ENCODE results near the gene CENPU. TPM values are rescaled to one million over a fixed set of nuclear protein-coding genes. Genes with fewer than 3 reads are reported as not detected.

Gene CENPU
- total and polyA plus RNA-seq, 5 experiments from 2014 or later = 1.7 to 2.8 (median 1.9) TPM; not detected in 1

GRCh38 chr4:184728858-184729257 is 5.0 kb downstream of the CENPU start:
- Mint-ChIP-seq H3K27me3 (no peaks in the 10 kb centered on the region), H3K9me3 (no peaks in the 10 kb centered on the region), H3K4me1 (peaks cover 4 to 23% (median 9%) of the 10 kb centered on the region in 4 donors), H3K4me3 (no peak overlapping the region), H3K27ac (no peak overlapping the region), H3K36me3 (no peaks in the 10 kb centered on the region)
- no peak for ATAC-seq
- POLR2A ChIA-PET = no interaction called here
- DNase-seq = no peak

GRCh38 chr4:184727430-184727829 is 6.5 kb downstream of the CENPU start:
- Mint-ChIP-seq H3K9me3 (no peaks in the 10 kb centered on the region), H3K27me3 (no peaks in the 10 kb centered on the region), H3K36me3 (peaks cover 0 to 5% (median 0%) of the 10 kb centered on the region in 3 donors), H3K4me3 (no peak overlapping the region), H3K4me1 (peaks cover 0 to 14% (median 0%) of the 10 kb centered on the region in 4 donors), H3K27ac (no peak overlapping the region)
- POLR2A ChIA-PET = no interaction called here
- ATAC-seq = no peak
- DNase-seq = no peak

GRCh38 chr4:184722798-184723197 is 11.1 kb downstream of the CENPU start:
- peaks cover 0 to 10% (median 1%) of the 10 kb centered on the region in 4 donors for H3K4me1 Mint-ChIP-seq
- DNase-seq = no peak
- H3K36me3 Mint-ChIP-seq = peaks cover 11 to 30% (median 26%) of the 10 kb centered on the region in 3 donors
- no peak for ATAC-seq
- peaks cover 2 to 25% (median 21%) of the 10 kb centered on the region in 9 donors for H3K9me3 Mint-ChIP-seq
- no peak overlapping the region for H3K27ac Mint-ChIP-seq
- no peaks in the 10 kb centered on the region for H3K27me3 Mint-ChIP-seq
- H3K4me3 Mint-ChIP-seq = no peak overlapping the region
- POLR2A ChIA-PET = no interaction called here

- POLR2A ChIA-PET = no interaction called here
- Mint-ChIP-seq H3K9me3 (peaks cover 2 to 25% (median 21%) of the 10 kb centered on the region in 9 donors), H3K36me3 (peaks cover 14 to 30% (median 26%) of the 10 kb centered on the region in 3 donors), H3K4me3 (no peak overlapping the region), H3K27ac (no peak overlapping the region), H3K4me1 (peaks cover 0 to 9% (median 1%) of the 10 kb centered on the region in 4 donors), H3K27me3 (no peaks in the 10 kb centered on the region)
- DNase-seq = no peak
- ATAC-seq = no peak
Observed at GRCh38 chr4:184721254-184721653, 12.6 kb downstream of the CENPU start.

GRCh38 chr4:184719407-184719806 is 14.5 kb downstream of the CENPU start:
- ATAC-seq (no peak), DNase-seq (no peak)
- Mint-ChIP-seq H3K9me3 (peaks cover 2 to 25% (median 21%) of the 10 kb centered on the region in 9 donors), H3K27ac (peak overlapping the region in 1 of 10 donors; percentile 57), H3K4me1 (peaks cover 0 to 6% (median 1%) of the 10 kb centered on the region in 4 donors), H3K4me3 (no peak overlapping the region), H3K36me3 (peaks cover 21 to 30% (median 26%) of the 10 kb centered on the region in 3 donors), H3K27me3 (no peaks in the 10 kb centered on the region)
- POLR2A ChIA-PET = no interaction called here

- no peak overlapping the region for H3K27ac Mint-ChIP-seq
- POLR2A ChIA-PET = no interaction called here
- no peak for ATAC-seq
- H3K27me3 Mint-ChIP-seq = no peaks in the 10 kb centered on the region
- DNase-seq = no peak
- H3K9me3 Mint-ChIP-seq = peaks cover 0 to 12% (median 8%) of the 10 kb centered on the region in 9 donors
- peaks cover 0 to 6% (median 1%) of the 10 kb centered on the region in 4 donors for H3K4me1 Mint-ChIP-seq
- H3K4me3 Mint-ChIP-seq = no peak overlapping the region
- peaks cover 10 to 15% (median 13%) of the 10 kb centered on the region in 3 donors for H3K36me3 Mint-ChIP-seq
Observed at GRCh38 chr4:184715526-184715925, 18.4 kb downstream of the CENPU start.

GRCh38 chr4:184713887-184714286 is 20.0 kb downstream of the CENPU start:
- Mint-ChIP-seq H3K4me3 (no peak overlapping the region), H3K36me3 (peaks cover 0 to 14% (median 4%) of the 10 kb centered on the region in 3 donors), H3K27me3 (no peaks in the 10 kb centered on the region), H3K4me1 (peaks cover 0 to 6% (median 1%) of the 10 kb centered on the region in 4 donors), H3K27ac (no peak overlapping the region), H3K9me3 (peaks cover 0 to 3% (median 0%) of the 10 kb centered on the region in 9 donors)
- DNase-seq (no peak), ATAC-seq (no peak)
- POLR2A ChIA-PET = no interaction called here

GRCh38 chr4:184712322-184712721 is 21.6 kb downstream of the CENPU start:
- peaks cover 0 to 10% (median 2%) of the 10 kb centered on the region in 3 donors for H3K36me3 Mint-ChIP-seq
- no peaks in the 10 kb centered on the region for H3K9me3 Mint-ChIP-seq
- no peak overlapping the region for H3K4me3 Mint-ChIP-seq
- H3K27ac Mint-ChIP-seq = no peak overlapping the region
- peaks cover 0 to 4% (median 0%) of the 10 kb centered on the region in 4 donors for H3K4me1 Mint-ChIP-seq
- DNase-seq (no peak), ATAC-seq (no peak)
- POLR2A ChIA-PET = no interaction called here
- no peaks in the 10 kb centered on the region for H3K27me3 Mint-ChIP-seq

- Mint-ChIP-seq H3K27ac (no peak overlapping the region), H3K9me3 (no peaks in the 10 kb centered on the region), H3K4me3 (no peak overlapping the region), H3K27me3 (peaks cover 0 to 2% (median 0%) of the 10 kb centered on the region in 5 donors), H3K36me3 (peaks cover 0 to 7% (median 3%) of the 10 kb centered on the region in 3 donors), H3K4me1 (peaks cover 0 to 2% (median 0%) of the 10 kb centered on the region in 4 donors)
- DNase-seq (no peak), ATAC-seq (no peak)
- POLR2A ChIA-PET = no interaction called here
Observed at GRCh38 chr4:184706453-184706852, 27.4 kb downstream of the CENPU start.

- ATAC-seq (no peak), DNase-seq (no peak)
- H3K36me3 Mint-ChIP-seq = peaks cover 0 to 7% (median 3%) of the 10 kb centered on the region in 3 donors
- POLR2A ChIA-PET = no interaction called here
- peaks cover 0 to 2% (median 0%) of the 10 kb centered on the region in 4 donors for H3K4me1 Mint-ChIP-seq
- no peak overlapping the region for H3K27ac Mint-ChIP-seq
- no peaks in the 10 kb centered on the region for H3K9me3 Mint-ChIP-seq
- H3K4me3 Mint-ChIP-seq = peak overlapping the region in 1 of 10 donors; percentile 9
- peaks cover 0 to 2% (median 0%) of the 10 kb centered on the region in 5 donors for H3K27me3 Mint-ChIP-seq
Observed at GRCh38 chr4:184705692-184706091, 28.2 kb downstream of the CENPU start.

- ATAC-seq (no peak), DNase-seq (no peak)
- Mint-ChIP-seq H3K36me3 (peaks cover 0 to 8% (median 5%) of the 10 kb centered on the region in 3 donors), H3K9me3 (no peaks in the 10 kb centered on the region), H3K27me3 (peaks cover 0 to 2% (median 0%) of the 10 kb centered on the region in 5 donors), H3K27ac (no peak overlapping the region), H3K4me3 (no peak overlapping the region), H3K4me1 (peaks cover 0 to 2% (median 0%) of the 10 kb centered on the region in 4 donors)
- POLR2A ChIA-PET = no interaction called here
Observed at GRCh38 chr4:184702114-184702513, 31.8 kb downstream of the CENPU start.

- peaks cover 0 to 2% (median 0%) of the 10 kb centered on the region in 5 donors for H3K27me3 Mint-ChIP-seq
- ATAC-seq = no peak
- H3K27ac Mint-ChIP-seq = no peak overlapping the region
- H3K4me1 Mint-ChIP-seq = no peaks in the 10 kb centered on the region
- H3K9me3 Mint-ChIP-seq = no peaks in the 10 kb centered on the region
- H3K36me3 Mint-ChIP-seq = peaks cover 0 to 12% (median 4%) of the 10 kb centered on the region in 3 donors
- H3K4me3 Mint-ChIP-seq = no peak overlapping the region
- no peak for DNase-seq
- POLR2A ChIA-PET = no interaction called here
Observed at GRCh38 chr4:184699941-184700340, 34.0 kb downstream of the CENPU start.

- H3K4me3 Mint-ChIP-seq = no peak overlapping the region
- H3K9me3 Mint-ChIP-seq = no peaks in the 10 kb centered on the region
- no peaks in the 10 kb centered on the region for H3K4me1 Mint-ChIP-seq
- H3K27ac Mint-ChIP-seq = peak overlapping the region in 1 of 10 donors; percentile 38
- POLR2A ChIA-PET = no interaction called here
- peaks cover 0 to 30% (median 15%) of the 10 kb centered on the region in 3 donors for H3K36me3 Mint-ChIP-seq
- DNase-seq (no peak), ATAC-seq (no peak)
- no peaks in the 10 kb centered on the region for H3K27me3 Mint-ChIP-seq
Observed at GRCh38 chr4:184697956-184698355, 35.9 kb downstream of the CENPU start.
